A549 (cell line): ENCODE measurements around the gene SMC6. TPM values are rescaled to one million over a fixed set of nuclear protein-coding genes. Genes with fewer than 3 reads are reported as not detected.

ENCODE experiments used
- ATAC-seq, 2 experiments: fragments of 200-7000 bp in 1 of 2; fragments of >200 bp in 1 of 2; cut with Nextera tagmentation in 1 of 2; cut with Tn5 transposase in 1 of 2; 3 replicates each; pipeline versions ENCODE4 v1.8.0 to v1.9.1; 2018 to 2020; ENCODE audit warnings: mild to moderate bottlenecking in 1 of 2, moderate library complexity in 1 of 2
- CTCF ChIA-PET: fragments of 300-600 bp; sonication (Branson Sonifier 250); formaldehyde crosslinking; extraction: SDS; loops from one replicate; lab custom pipeline; 2021; ENCODE audit warnings: antibody characterized with exemption, inconsistent platforms; lab: Yijun Ruan, JAX
- POLR2A ChIA-PET: fragments of 350-600 bp; formaldehyde crosslinking; extraction: SDS; loops from one replicate; lab custom pipeline; 2021; ENCODE audit warnings: antibody characterized with exemption, inconsistent platforms; lab: Yijun Ruan, JAX
- DNase-seq, 2 experiments: peaks; one replicate each; pipeline versions ENCODE4 v3.0.0 to v3.0.0-alpha.2; 2011 to 2016; ENCODE audit warnings: low read depth in 1 of 2, low spot score in 1 of 2
- FAIRE-seq: peaks from 2 replicates; lab custom pipeline; 2011; peaks lifted over from hg19 to GRCh38; lab: Jason Lieb, UNC
- H3K27ac ChIP-seq, 2 experiments: fragments of >200 bp; sonication (Bioruptor Twin); formaldehyde crosslinking; 3 replicates each; pipeline ENCODE4 v1.5.1; 2016 to 2017
- H3K4me1 ChIP-seq: fragments of >200 bp; sonication (Bioruptor Twin); formaldehyde crosslinking; 3 replicates; pipeline ENCODE4 v1.6.1; 2016
- H3K4me2 ChIP-seq: fragments of >200 bp; sonication (Bioruptor Twin); formaldehyde crosslinking; 3 replicates; pipeline ENCODE4 v1.6.1; 2016
- H3K4me3 ChIP-seq: fragments of >200 bp; sonication (Bioruptor Twin); formaldehyde crosslinking; 3 replicates; pipeline ENCODE4 v1.5.1; 2016
- H3K9me3 ChIP-seq: fragments of >200 bp; sonication (Bioruptor Twin); formaldehyde crosslinking; 3 replicates; pipeline ENCODE4 v1.6.1; 2016
- CBX2 ChIP-seq: fragments of 200-600 bp; sonication (generic); IDR thresholded peaks from 2 replicates; pipeline ENCODE4 v1.6.1; 2016; ENCODE audit warnings: low read depth, mild to moderate bottlenecking, borderline replicate concordance
- CEBPB ChIP-seq, 2 experiments: fragments of >200 bp in 1 of 2; sonication (Bioruptor Twin) in 1 of 2; formaldehyde crosslinking in 1 of 2; IDR thresholded peaks; 2 replicates each; pipeline ENCODE4 v1.6.1; 2012 to 2016
- CHD2 ChIP-seq: fragments of 150-350 bp; IDR thresholded peaks from 2 replicates; pipeline ENCODE4 v1.6.1; 2014; ENCODE audit warnings: low read length; ENCODE audit not compliant: partially characterized antibody
- FOSL2 ChIP-seq, 2 experiments: fragments of 450-650 bp in 1 of 2; fragments of >200 bp in 1 of 2; sonication (Bioruptor Twin) in 1 of 2; formaldehyde crosslinking; IDR thresholded peaks; 2 replicates each; pipeline versions ENCODE4 v1.5.0 to v1.6.1; 2016 to 2020; ENCODE audit warnings: mild to moderate bottlenecking in 1 of 2, moderate library complexity in 1 of 2
- HDAC2 ChIP-seq: fragments of 200-600 bp; sonication (generic); IDR thresholded peaks from 2 replicates; pipeline ENCODE4 v1.6.1; 2016
- HEYL ChIP-seq: fragments of 250-450 bp; sonication (Bioruptor Pico); IDR thresholded peaks from 2 replicates; pipeline ENCODE4 v1.8.0; 2021; ENCODE audit warnings: mild to moderate bottlenecking, moderate library complexity
- HOXA7 ChIP-seq: fragments of 250-450 bp; sonication (Bioruptor Pico); IDR thresholded peaks from 2 replicates; pipeline ENCODE4 v1.5.0; 2020; ENCODE audit warnings: mild to moderate bottlenecking, moderate library complexity
- HOXB13 ChIP-seq: fragments of 250-450 bp; sonication (Bioruptor Pico); IDR thresholded peaks from 2 replicates; pipeline ENCODE4 v1.5.0; 2020; ENCODE audit warnings: low read depth, mild to moderate bottlenecking, moderate library complexity
- JUN ChIP-seq, 2 experiments: fragments of >200 bp; sonication (Bioruptor Twin); formaldehyde crosslinking; IDR thresholded peaks; 2 replicates in 1 of 2; 3 replicates in 1 of 2; pipeline ENCODE4 v1.6.1; 2016 to 2017
- MAZ ChIP-seq: fragments of 150-350 bp; IDR thresholded peaks from 2 replicates; pipeline ENCODE4 v1.6.1; 2014; ENCODE audit warnings: antibody characterized with exemption, low read depth, low read length, borderline replicate concordance
- MYC ChIP-seq: IDR thresholded peaks from 2 replicates; pipeline ENCODE4 v1.6.1; 2012; ENCODE audit warnings: mild to moderate bottlenecking, inconsistent platforms, low read length, improper control_type of control experiment, borderline replicate concordance
- NFE2L2 ChIP-seq: fragments of 150-350 bp; conservative IDR thresholded peaks from 2 replicates; pipeline ENCODE4 v1.6.1; 2014; ENCODE audit warnings: low read length
- NPAS2 ChIP-seq: fragments of 250-450 bp; sonication (Bioruptor Pico); IDR thresholded peaks from 2 replicates; pipeline ENCODE4 v1.8.0; 2022; ENCODE audit warnings: mild to moderate bottlenecking, moderate library complexity, borderline replicate concordance
- PBX3 ChIP-seq: IDR thresholded peaks from 2 replicates; pipeline ENCODE4 v1.6.1; 2012
- POLR2A ChIP-seq: IDR thresholded peaks from 2 replicates; pipeline ENCODE4 v1.6.1; 2012; ENCODE audit warnings: mild to moderate bottlenecking, low read length
- POLR2AphosphoS2 ChIP-seq: conservative IDR thresholded peaks from 2 replicates; pipeline ENCODE4 v1.6.1; 2012; ENCODE audit warnings: low read length, improper control_type of control experiment, inconsistent platforms
- RCOR1 ChIP-seq: fragments of 150-350 bp; IDR thresholded peaks from 2 replicates; pipeline ENCODE4 v1.6.1; 2014; ENCODE audit warnings: antibody characterized with exemption, low read length, low read depth
- REST ChIP-seq: fragments of 200-600 bp; sonication (generic); IDR thresholded peaks from 2 replicates; pipeline ENCODE4 v1.6.1; 2016; ENCODE audit warnings: antibody characterized with exemption, mild to moderate bottlenecking, moderate library complexity
- RFX5 ChIP-seq: fragments of 450-650 bp; IDR thresholded peaks from 2 replicates; pipeline ENCODE4 v1.7.1; 2014; ENCODE audit warnings: antibody characterized with exemption, mild to moderate bottlenecking, moderate library complexity
- SMC3 ChIP-seq: fragments of >200 bp; sonication (Bioruptor Twin); formaldehyde crosslinking; IDR thresholded peaks from 3 replicates; pipeline ENCODE4 v1.6.1; 2018; ENCODE audit warnings: inconsistent platforms
- SREBF2 ChIP-seq: fragments of 450-650 bp; IDR thresholded peaks from 2 replicates; pipeline ENCODE4 v1.6.1; 2014; ENCODE audit warnings: mild to moderate bottlenecking, moderate library complexity
- TFCP2L1 ChIP-seq: fragments of 250-450 bp; sonication (Bioruptor Pico); IDR thresholded peaks from 2 replicates; pipeline ENCODE4 v1.5.0; 2021; ENCODE audit warnings: mild to moderate bottlenecking
- TP53 ChIP-seq: fragments of 250-450 bp; sonication (Bioruptor Pico); IDR thresholded peaks from 2 replicates; pipeline ENCODE4 v1.5.0; 2021; ENCODE audit warnings: mild to moderate bottlenecking, moderate library complexity
- WGBS: methylation state at CpG from one replicate; pipeline ENCODE4 v1.1.6; 2017; ENCODE audit errors: missing lambda C conversion rate; 5-methylcytosine and 5-hydroxymethylcytosine counted together
- polyA plus RNA-seq, 4 experiments: library from polyadenylated mRNA; depleted of rRNA in 3 of 4; stranded (reverse); fragments of >200 nt; fragmentation: RNase III in 1 of 4; extraction: RNeasy Plus Mini Kit Qiagen cat#74134 plus additional on column Dnase treatment in 1 of 4; gene quantifications; 2 replicates in 3 of 4; 3 replicates in 1 of 4; pipeline ENCODE4 v1.2.3, GENCODE V29; 2011 to 2017
- TF ChIP-seq, protein P1 (sequence below): fragments of 450-650 bp; IDR thresholded peaks from 2 replicates; pipeline ENCODE4 v1.6.1; 2014; ENCODE audit warnings: antibody characterized with exemption

The SMC6 gene
- polyA plus RNA-seq, 2 of the 4 experiments (the other 2 are of a cell fraction) = 29.9 to 51.6 TPM

DNA sequence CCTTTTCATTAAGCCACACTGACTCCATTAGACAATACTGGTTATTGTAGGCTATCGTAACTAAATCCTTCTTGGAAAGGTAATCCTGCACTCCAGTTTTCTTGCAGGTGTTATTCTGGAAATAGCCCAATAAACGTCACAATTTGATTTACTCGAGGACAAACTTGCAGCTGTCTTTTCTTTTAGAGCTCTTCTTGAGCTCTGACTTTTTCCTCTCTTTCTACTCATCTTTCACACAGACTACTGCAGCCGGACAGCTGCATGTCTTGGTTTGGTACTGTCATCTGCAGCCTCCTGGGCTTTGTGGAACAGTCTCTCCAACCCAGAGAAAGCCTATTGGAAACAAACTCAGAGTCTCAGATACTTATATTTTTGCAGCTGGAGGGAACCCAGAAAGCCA lies 39.7 kb upstream of the SMC6 start:
- H3K4me2 ChIP-seq = no peak overlapping the region
- TF ChIP-seq HEYL = no peak
- TF ChIP-seq RCOR1 = no peak
- no peak for TF ChIP-seq REST
- no peak for TF ChIP-seq CHD2
- no peak for TF ChIP-seq TFCP2L1 (CRISPR knock-in tag)
- no peak for TF ChIP-seq POLR2A
- TF ChIP-seq HDAC2 = no peak
- no peak for TF ChIP-seq MAZ
- TF ChIP-seq RFX5 = no peak
- TF ChIP-seq SMC3 = no peak
- no peak for TF ChIP-seq PBX3
- no peak for TF ChIP-seq HOXA7 (CRISPR knock-in tag)
- TF ChIP-seq, protein P1, sequence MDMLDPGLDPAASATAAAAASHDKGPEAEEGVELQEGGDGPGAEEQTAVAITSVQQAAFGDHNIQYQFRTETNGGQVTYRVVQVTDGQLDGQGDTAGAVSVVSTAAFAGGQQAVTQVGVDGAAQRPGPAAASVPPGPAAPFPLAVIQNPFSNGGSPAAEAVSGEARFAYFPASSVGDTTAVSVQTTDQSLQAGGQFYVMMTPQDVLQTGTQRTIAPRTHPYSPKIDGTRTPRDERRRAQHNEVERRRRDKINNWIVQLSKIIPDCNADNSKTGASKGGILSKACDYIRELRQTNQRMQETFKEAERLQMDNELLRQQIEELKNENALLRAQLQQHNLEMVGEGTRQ = no peak
- no peak for TF ChIP-seq CEBPB (IDR thresholded peaks at IDR 0.05)
- TF ChIP-seq NFE2L2 = no peak
- no peak for TF ChIP-seq MYC
- TF ChIP-seq NPAS2 (CRISPR knock-in tag) = no peak
- no peak overlapping the region for H3K4me3 ChIP-seq
- FAIRE-seq = no peak
- 36% methylated on average over 4 of the region's 4 CpGs for WGBS
- H3K9me3 ChIP-seq = no peaks in the 10 kb centered on the region
- CTCF ChIA-PET = no interaction called here
- no peak overlapping the region for H3K27ac ChIP-seq
- DNase-seq = no peak
- POLR2A ChIA-PET = no interaction called here
- no peaks in the 10 kb centered on the region for H3K4me1 ChIP-seq
- no peak for ATAC-seq

- 26% methylated on average over 1 of the region's 1 CpG for WGBS
- ATAC-seq (no peak), FAIRE-seq (no peak), DNase-seq (no peak)
- H3K9me3 ChIP-seq = no peaks in the 10 kb centered on the region
- TF ChIP-seq TP53 (CRISPR knock-in tag) (no peak), SREBF2 (no peak), CBX2 (no peak), SMC3 (no peak), FOSL2 (IDR thresholded peaks at IDR 0.05) (no peak), FOSL2 (CRISPR knock-in tag; IDR thresholded peaks at IDR 0.05) (no peak), JUN (IDR thresholded peaks at IDR 0.05) (no peak), REST (no peak), MAZ (no peak), HOXB13 (CRISPR knock-in tag) (no peak), POLR2AphosphoS2 (no peak)
- TF ChIP-seq, protein P1 = no peak
- POLR2A ChIA-PET = no interaction called here
- no peak overlapping the region for H3K4me2 ChIP-seq
- CTCF ChIA-PET = no interaction called here
- H3K27ac ChIP-seq = no peak overlapping the region
- no peaks in the 10 kb centered on the region for H3K4me1 ChIP-seq
- H3K4me3 ChIP-seq = no peak overlapping the region
Measured at GRCh38 chr2:17792515-17792914, 38.9 kb upstream of the SMC6 start.
